ENCODE results near the gene PLEKHO2. TPM values are rescaled to one million over a fixed set of nuclear protein-coding genes. Genes with fewer than 3 reads are reported as not detected.

The PLEKHO2 gene
- total RNA-seq: 17.3 and 24.8 TPM in 2 replicates

DNA sequence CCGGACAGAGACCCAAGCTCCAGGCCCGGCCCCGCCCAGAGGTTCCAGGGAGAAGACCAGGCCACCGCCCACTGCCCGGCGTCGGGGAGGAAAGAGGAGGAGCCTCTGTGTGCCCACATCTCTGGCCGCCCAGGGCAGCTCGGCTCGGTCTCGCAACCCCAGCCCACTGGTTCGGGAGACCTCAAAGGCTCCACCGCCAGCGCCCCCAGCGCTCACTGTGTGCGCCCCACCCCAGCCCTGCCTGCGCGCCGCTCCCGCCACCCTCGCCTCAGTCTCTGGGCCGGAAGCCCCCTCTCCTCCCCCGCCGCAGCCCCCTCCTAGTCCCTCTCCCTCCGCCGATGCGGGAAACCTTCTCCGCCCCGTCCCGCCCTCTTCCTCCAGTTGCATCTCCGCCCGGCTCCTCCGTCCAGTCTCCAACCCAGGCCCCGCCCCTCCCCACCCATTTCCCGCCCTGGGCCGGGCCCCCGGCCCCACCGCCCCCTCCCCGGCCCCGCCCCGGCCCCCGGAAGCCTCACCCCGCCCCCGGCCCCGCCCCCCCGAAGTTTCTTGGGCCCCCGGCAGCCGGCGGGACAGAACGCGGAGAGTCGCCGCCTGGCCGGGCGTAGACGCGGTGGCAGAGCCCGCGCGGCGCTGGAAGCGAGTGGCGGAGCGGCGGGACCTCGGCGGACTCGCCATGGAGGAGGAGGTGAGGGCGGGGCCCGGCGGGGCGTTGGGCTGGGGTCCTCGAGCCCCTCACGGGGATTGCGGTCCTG, at the start of gene PLEKHO2:
Gene PLEKHO2, plus strand, starts transcription at position 572 of the 752 bp plus-strand sequence. Its CDS starts 102 bp downstream, at position 674.

GRCh38 chr15:64825431-64826294, 16.1 kb upstream of the PLEKHO2 start, which contains the start of gene PIF1:
Gene PIF1 (minus strand): TSS chr15:64825647. CDS start chr15:64824335, 1,312 bp downstream.

DNA sequence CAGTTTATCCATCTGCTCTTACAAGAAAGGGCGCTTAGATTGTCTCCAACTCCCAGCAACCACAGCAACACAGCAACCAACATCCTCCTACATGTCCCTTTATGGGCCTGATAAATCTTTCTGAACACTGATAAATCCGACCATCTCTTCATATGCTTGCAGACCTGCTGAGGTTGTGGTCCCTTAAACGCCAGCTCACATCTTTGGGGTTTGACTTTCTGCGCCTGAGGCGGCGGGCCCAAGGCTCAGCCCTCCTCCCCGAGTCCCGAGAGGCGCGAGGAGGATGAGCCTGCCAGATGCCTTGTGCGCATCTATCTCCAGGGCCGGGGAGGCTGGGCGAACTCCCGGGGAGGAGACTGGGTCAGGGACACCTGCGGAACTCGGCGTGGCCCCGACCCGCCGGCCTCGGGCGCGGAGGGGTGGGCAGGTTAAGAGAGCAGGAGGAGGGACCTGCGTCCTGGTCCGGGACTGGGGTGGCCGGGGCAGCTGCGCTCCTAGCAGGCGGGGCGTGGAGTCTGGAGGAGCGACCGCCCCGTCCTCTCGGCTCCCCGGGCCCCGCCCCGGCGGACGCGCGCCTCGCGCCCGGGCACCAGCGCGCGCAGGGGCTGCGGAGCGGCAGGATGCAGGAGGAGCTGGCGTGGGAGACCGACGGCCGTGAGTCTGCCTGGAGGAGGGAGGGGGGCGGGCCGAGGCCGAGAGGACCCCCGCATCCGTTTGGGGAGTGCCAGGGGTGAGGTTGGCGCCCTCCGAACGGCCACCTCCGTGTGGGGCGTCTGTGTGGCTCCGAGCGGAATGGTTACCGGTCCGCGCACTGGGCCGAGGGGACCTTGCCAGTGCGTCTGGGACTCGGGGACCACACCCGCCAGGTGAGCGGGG, 69.8 kb downstream of the PLEKHO2 start, which contains the start of gene ANKDD1A:
Gene ANKDD1A, plus strand, starts transcription at position 592 of the 876 bp plus-strand sequence. Its CDS starts 29 bp downstream, at position 621.

Other genes with a start within 250 kb of the PLEKHO2 start
- 0.13 and 0.65 TPM in 2 replicates for gene RBPMS2, start 66.3 kb upstream of the PLEKHO2 start, total RNA-seq
- gene PIF1, start 16.3 kb upstream of the PLEKHO2 start, total RNA-seq: 19.4 and 24.7 TPM in 2 replicates
- gene ANKDD1A, start 70.0 kb downstream of the PLEKHO2 start, total RNA-seq: 1.5 and 2.0 TPM in 2 replicates
- gene SPG21, start 148.0 kb downstream of the PLEKHO2 start, total RNA-seq: 81.4 and 85.4 TPM in 2 replicates
- 23.9 and 30.0 TPM in 2 replicates for gene MTFMT, start 187.7 kb downstream of the PLEKHO2 start, total RNA-seq
- not detected in 2 replicates for gene SLC51B, start 203.5 kb downstream of the PLEKHO2 start, total RNA-seq
- not detected in 2 replicates for gene RASL12, start 226.1 kb downstream of the PLEKHO2 start, total RNA-seq
- not detected in 2 replicates for gene KBTBD13, start 234.8 kb downstream of the PLEKHO2 start, total RNA-seq